HG03460 (cell line): ENCODE measurements around the gene ICOS.

Source experiments
- ATAC-seq: cut with Tn5 transposase; IDR thresholded peaks from one replicate; pipeline ENCODE4 v1.9.1; 2021; ENCODE audit not compliant: unreplicated experiment

Gene ICOS

DNA sequence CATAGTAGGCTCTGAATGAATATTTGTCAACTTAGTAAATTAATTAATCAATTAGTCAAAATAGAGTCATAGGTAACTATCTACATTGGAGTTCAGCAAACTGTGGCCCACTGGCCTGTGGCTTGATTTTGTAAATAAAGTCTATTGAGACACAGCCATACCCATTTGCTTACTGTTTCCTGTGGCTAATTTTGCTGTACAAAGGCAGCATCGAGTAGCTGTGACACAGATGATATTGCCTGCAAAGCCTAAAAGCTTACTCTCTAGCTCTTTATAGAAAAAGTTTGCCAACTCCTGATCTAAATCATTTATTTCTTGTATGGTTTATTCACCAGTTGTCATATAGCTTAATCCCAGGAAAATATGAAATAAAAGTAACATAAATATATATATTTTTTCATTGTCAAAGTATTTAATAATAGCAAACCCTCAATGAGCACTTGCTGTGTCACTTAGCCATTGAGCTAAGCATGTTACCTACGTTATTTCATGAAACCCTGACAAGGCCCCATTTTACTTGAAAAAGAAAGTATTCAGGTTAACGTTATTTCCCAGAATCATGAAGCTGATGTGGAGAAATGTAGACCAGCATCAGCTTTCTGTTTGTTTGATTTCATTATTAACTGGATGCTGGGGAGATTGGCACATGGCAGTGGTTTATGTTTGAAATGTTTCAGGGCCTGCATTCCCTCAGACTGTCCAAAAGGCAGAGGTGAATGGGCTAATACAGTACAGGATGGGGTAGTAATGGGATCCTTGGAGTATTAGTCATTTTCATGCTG, 69.6 kb downstream of the ICOS start:
- no peak for ATAC-seq

DNA sequence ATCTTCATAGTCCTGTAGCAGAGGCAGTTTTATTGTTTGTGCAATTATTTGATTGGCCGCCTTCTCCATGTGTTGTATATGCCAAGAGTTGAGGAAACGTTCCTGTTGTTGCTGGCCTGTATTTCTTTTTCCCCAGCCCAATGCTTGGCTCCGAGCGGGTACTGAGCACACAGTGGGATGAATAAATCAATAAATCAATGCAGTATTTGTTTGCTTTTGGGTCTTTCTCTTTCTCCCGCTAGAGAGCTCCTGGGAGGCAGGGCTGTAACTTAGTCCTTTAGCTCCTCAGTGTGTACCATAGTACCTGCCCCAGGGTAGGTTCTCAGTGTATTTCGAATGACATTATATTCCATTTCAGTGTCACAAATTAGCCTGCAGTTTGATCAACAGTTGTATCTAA, 71.8 kb downstream of the ICOS start:
- no peak for ATAC-seq

DNA sequence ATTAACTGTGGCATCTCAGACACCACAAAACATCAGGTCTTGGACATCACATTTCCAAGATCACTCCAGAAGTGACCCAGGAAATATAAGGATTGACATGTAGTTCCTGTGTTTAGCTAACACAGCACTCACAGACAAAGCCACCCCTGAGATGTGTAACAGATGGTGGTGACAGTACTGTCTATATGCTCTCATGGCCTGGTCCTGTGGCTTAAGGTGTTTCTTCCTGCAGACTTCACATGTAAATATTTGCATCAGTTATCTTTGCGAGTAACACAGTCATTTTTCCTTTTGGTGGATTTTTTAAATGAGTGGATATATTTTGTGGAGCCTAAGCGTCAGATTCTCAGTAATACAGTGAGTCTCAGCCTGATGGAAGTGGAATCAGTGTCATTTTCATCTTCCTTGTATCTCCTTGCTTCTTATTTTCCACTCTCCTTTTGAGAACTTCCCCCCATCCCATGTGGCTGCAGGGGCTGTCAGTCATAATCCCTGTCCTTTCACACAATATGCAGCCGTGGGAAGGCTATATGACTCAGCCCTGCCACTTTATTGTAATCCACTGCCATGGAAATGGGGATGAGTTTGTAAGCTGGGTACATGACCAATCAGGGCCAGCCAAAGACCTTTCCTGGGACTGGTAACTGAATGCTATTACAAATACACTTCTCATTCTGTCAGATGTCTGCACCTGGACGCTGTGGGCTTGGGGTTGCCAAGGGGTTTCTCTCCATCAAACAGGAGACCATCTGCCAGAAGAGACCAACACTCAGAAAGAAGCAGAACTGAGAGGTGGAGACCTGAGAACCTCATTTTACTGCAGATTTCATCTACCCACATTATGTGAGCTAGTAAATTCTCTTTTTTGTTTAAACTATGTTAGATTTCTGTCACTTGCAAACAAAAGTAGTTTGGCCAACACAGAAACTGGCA, 74.3 kb downstream of the ICOS start:
- ATAC-seq, result no peak
